GM12875 (cell line): ENCODE results near the gene RCAN1.
A peak's percentile ranks its signal among the peaks of the same experiment; 100 is the strongest.

Experiments used
- H3K4me3 ChIP-seq: one replicate; pipeline ENCODE4 v1.5.1; 2011; ENCODE audit warnings: low read depth, low read length, control low read depth
- CTCF ChIP-seq: IDR thresholded peaks from 2 replicates; pipeline ENCODE4 v1.5.1; 2011; ENCODE audit warnings: low read depth, mild to moderate bottlenecking, control low read depth, inconsistent platforms, low read length, moderate library complexity, borderline replicate concordance; ENCODE audit not compliant: insufficient read depth

RCAN1 gene

GRCh38 chr21:34534522-34534921 is 80.4 kb downstream of the RCAN1 start:
- no peak overlapping the region for H3K4me3 ChIP-seq
- no peak for TF ChIP-seq CTCF

GRCh38 chr21:34533938-34534337 is 81.0 kb downstream of the RCAN1 start:
- H3K4me3 ChIP-seq: no peak overlapping the region
- TF ChIP-seq CTCF: no peak

GRCh38 chr21:34531399-34531798 is 83.5 kb downstream of the RCAN1 start:
- H3K4me3 ChIP-seq: no peak overlapping the region
- TF ChIP-seq CTCF: no peak

- no peak for TF ChIP-seq CTCF
- no peak overlapping the region for H3K4me3 ChIP-seq
Measured at GRCh38 chr21:34530261-34530660, 84.7 kb downstream of the RCAN1 start.

GRCh38 chr21:34528131-34528561 is 86.8 kb downstream of the RCAN1 start:
- TF ChIP-seq CTCF: no peak

GRCh38 chr21:34526618-34527290 is 88.2 kb downstream of the RCAN1 start:
- no peak for TF ChIP-seq CTCF
- peak overlapping the region; percentile 24 for H3K4me3 ChIP-seq

More at GRCh38 chr21:34528131-34528561, 86.8 kb downstream of the RCAN1 start:
- no peak overlapping the region for H3K4me3 ChIP-seq

- no peak overlapping the region for H3K4me3 ChIP-seq
- TF ChIP-seq CTCF: no peak
Measured at GRCh38 chr21:34526241-34526617, 88.7 kb downstream of the RCAN1 start.
